IMR-90 (cell line): ENCODE results near the gene FOXN3. TPM values are rescaled to one million over a fixed set of nuclear protein-coding genes. Genes with fewer than 3 reads are reported as not detected.

Source experiments
- ATAC-seq: fragments of 200-7000 bp; cut with Tn5 transposase; 2 replicates; pipeline ENCODE4 v1.9.1; 2020; ENCODE audit warnings: low read depth, mild to moderate bottlenecking, moderate library complexity
- BruUV-seq: library from RNA; stranded (reverse); fragments of 400-500 nt; replicated peaks from 2 replicates; lab custom pipeline; 2021; lab: Mats Ljungman, UMichigan
- CTCF ChIA-PET: fragments of 300-600 bp; formaldehyde crosslinking; extraction: SDS; loops from one replicate; lab custom pipeline; 2021; ENCODE audit warnings: antibody characterized with exemption; lab: Yijun Ruan, JAX
- POLR2A ChIA-PET: fragments of 300-600 bp; sonication (Branson Sonifier 250); formaldehyde crosslinking; loops from one replicate; lab custom pipeline; 2022; ENCODE audit warnings: antibody characterized with exemption; ENCODE audit not compliant: unreplicated experiment; lab: Charles Lee
- DNase-seq: peaks from one replicate; pipeline ENCODE4 v3.0.0; 2013
- H2AFZ ChIP-seq: replicated peaks from 2 replicates; pipeline ENCODE3; 2013; ENCODE audit warnings: low read length, mild to moderate bottlenecking; ENCODE audit not compliant: poor library complexity
- H2AK5ac ChIP-seq: 2 replicates; pipeline ENCODE4 v1.6.1; 2013; ENCODE audit warnings: low read depth, low read length, inconsistent platforms
- H2AK9ac ChIP-seq: replicated peaks from 2 replicates; pipeline ENCODE3; 2013; ENCODE audit warnings: mild to moderate bottlenecking, low read depth, low read length, moderate library complexity; ENCODE audit not compliant: poor library complexity
- H2BK120ac ChIP-seq: 2 replicates; pipeline ENCODE4 v1.6.1; 2013; ENCODE audit warnings: low read depth, low read length, inconsistent platforms
- H2BK15ac ChIP-seq: 3 replicates; pipeline ENCODE4 v1.6.1; 2013; ENCODE audit warnings: low read depth, low read length, inconsistent platforms
- H2BK20ac ChIP-seq: 2 replicates; pipeline ENCODE4 v1.6.1; 2013; ENCODE audit warnings: low read depth, mild to moderate bottlenecking, inconsistent platforms, low read length, moderate library complexity
- H2BK5ac ChIP-seq: 2 replicates; pipeline ENCODE4 v1.6.1; 2013; ENCODE audit warnings: mild to moderate bottlenecking, low read depth, low read length, inconsistent platforms; ENCODE audit not compliant: poor library complexity, severe bottlenecking
- H3K14ac ChIP-seq: replicated peaks from 2 replicates; pipeline ENCODE4 v1.6.1; 2013; ENCODE audit warnings: low read depth, low read length, inconsistent platforms
- H3K18ac ChIP-seq: 2 replicates; pipeline ENCODE4 v1.6.1; 2013; ENCODE audit warnings: low read depth, low read length, control low read depth
- H3K23ac ChIP-seq: 2 replicates; pipeline ENCODE4 v1.6.1; 2013; ENCODE audit warnings: low read depth, low read length, inconsistent platforms
- H3K27ac ChIP-seq: 2 replicates; pipeline ENCODE4 v1.5.1; 2013; ENCODE audit warnings: mild to moderate bottlenecking, control low read depth, low read length; ENCODE audit not compliant: insufficient read depth
- H3K27me3 ChIP-seq: 2 replicates; pipeline ENCODE4 v1.6.1; 2013; ENCODE audit warnings: low read length; ENCODE audit not compliant: control insufficient read depth, insufficient read depth
- H3K36me3 ChIP-seq: 2 replicates; pipeline ENCODE4 v1.6.1; 2013; ENCODE audit warnings: low read length, mixed read lengths; ENCODE audit not compliant: control insufficient read depth, insufficient read depth
- H3K4ac ChIP-seq: 2 replicates; pipeline ENCODE4 v1.6.1; 2013; ENCODE audit warnings: low read depth, low read length, inconsistent platforms
- H3K4me1 ChIP-seq: 2 replicates; pipeline ENCODE4 v1.6.1; 2013; ENCODE audit warnings: low read length, mixed read lengths; ENCODE audit not compliant: control insufficient read depth, insufficient read depth
- H3K4me2 ChIP-seq: 2 replicates; pipeline ENCODE4 v1.6.1; 2013; ENCODE audit warnings: low read depth, mild to moderate bottlenecking, control low read depth, low read length, moderate library complexity
- H3K4me3 ChIP-seq: 2 replicates; pipeline ENCODE4 v1.5.1; 2013; ENCODE audit warnings: low read depth, mild to moderate bottlenecking, control low read depth, low read length, moderate library complexity; ENCODE audit not compliant: insufficient read depth
- H3K56ac ChIP-seq: 2 replicates; pipeline ENCODE4 v1.6.1; 2013; ENCODE audit warnings: low read length, inconsistent platforms; ENCODE audit not compliant: insufficient read depth; ENCODE audit errors: extremely low read depth
- H3K79me1 ChIP-seq, 2 experiments: 2 replicates each; pipeline ENCODE4 v1.6.1; 2013; ENCODE audit warnings: low read length in 2 of 2, inconsistent platforms in 1 of 2, low read depth in 1 of 2
- H3K9ac ChIP-seq: 2 replicates; pipeline ENCODE4 v1.6.1; 2013; ENCODE audit warnings: low read depth, low read length, control low read depth
- H3K9me1 ChIP-seq: 2 replicates; pipeline ENCODE4 v1.6.1; 2013; ENCODE audit warnings: low read length, inconsistent platforms; ENCODE audit not compliant: insufficient read depth
- H3K9me3 ChIP-seq: 2 replicates; pipeline ENCODE4 v1.6.1; 2013; ENCODE audit warnings: low read length; ENCODE audit not compliant: control insufficient read depth, insufficient read depth
- H4K20me1 ChIP-seq: 2 replicates; pipeline ENCODE4 v1.6.1; 2013; ENCODE audit warnings: low read length, inconsistent platforms; ENCODE audit not compliant: insufficient read depth
- H4K5ac ChIP-seq: 2 replicates; pipeline ENCODE4 v1.6.1; 2013; ENCODE audit warnings: mild to moderate bottlenecking, low read depth, low read length, control low read depth
- H4K8ac ChIP-seq, 2 experiments: 2 replicates each; pipeline ENCODE4 v1.6.1; 2013; ENCODE audit warnings: low read depth in 2 of 2, low read length in 2 of 2, control low read depth in 1 of 2, inconsistent platforms in 1 of 2
- H4K91ac ChIP-seq: 2 replicates; pipeline ENCODE4 v1.6.1; 2013; ENCODE audit warnings: low read depth, low read length, inconsistent platforms; ENCODE audit not compliant: insufficient read depth
- CEBPB ChIP-seq: IDR thresholded peaks from 2 replicates; pipeline ENCODE4 v1.6.1; 2012; ENCODE audit warnings: low read depth, low read length, improper control_type of control experiment
- USF2 ChIP-seq: fragments of 150-350 bp; IDR thresholded peaks from 2 replicates; pipeline ENCODE4 v1.6.1; 2017; ENCODE audit warnings: mild to moderate bottlenecking, antibody characterized with exemption, low read length, low read depth
- WGBS, 2 experiments: methylation state at CpG; one replicate each; pipeline versions ENCODE4 v1.1.5 to v1.1.7; 2013; ENCODE audit warnings: missing lambda C conversion rate in 2 of 2; ENCODE audit not compliant: insufficient read length in 1 of 2; ENCODE audit errors: extremely low coverage in 2 of 2; 5-methylcytosine and 5-hydroxymethylcytosine counted together
- dilution Hi-C: fragments of 300-500 bp; cut with HindIII; formaldehyde crosslinking; loops from one replicate; pipeline ENCODE4 v1.14.3; 2018; ENCODE audit warnings: low sequenced_read_pairs; ENCODE audit not compliant: unreplicated experiment
- in situ Hi-C: fragments of 300-500 bp; cut with MboI; formaldehyde crosslinking; loops from 3 replicates; pipeline ENCODE4 v1.14.3; 2019; ENCODE audit warnings: low sequenced_read_pairs, inconsistent platforms, mixed read lengths
- intact Hi-C: fragments of 100-400 bp; cut with micrococcal nuclease; formaldehyde crosslinking; loops from 2 replicates; pipeline ENCODE4 v1.10.0; 2022
- polyA plus RNA-seq, 3 experiments: library from polyadenylated mRNA; depleted of rRNA; stranded (reverse); fragments of >200 nt; gene quantifications; 2 replicates each; pipeline ENCODE4 v1.2.3, GENCODE V29; 2012; ENCODE audit warnings: low replicate concordance in 1 of 3
- total RNA-seq: library from RNA; depleted of rRNA; stranded (reverse); fragments of >200 nt; gene quantifications from 2 replicates; pipeline ENCODE4 v1.2.3, GENCODE V29; 2012

The FOXN3 gene
- total and polyA plus RNA-seq, 2 of the 4 experiments (the other 2 are of a cell fraction), result 22.6 to 33.7 TPM

DNA sequence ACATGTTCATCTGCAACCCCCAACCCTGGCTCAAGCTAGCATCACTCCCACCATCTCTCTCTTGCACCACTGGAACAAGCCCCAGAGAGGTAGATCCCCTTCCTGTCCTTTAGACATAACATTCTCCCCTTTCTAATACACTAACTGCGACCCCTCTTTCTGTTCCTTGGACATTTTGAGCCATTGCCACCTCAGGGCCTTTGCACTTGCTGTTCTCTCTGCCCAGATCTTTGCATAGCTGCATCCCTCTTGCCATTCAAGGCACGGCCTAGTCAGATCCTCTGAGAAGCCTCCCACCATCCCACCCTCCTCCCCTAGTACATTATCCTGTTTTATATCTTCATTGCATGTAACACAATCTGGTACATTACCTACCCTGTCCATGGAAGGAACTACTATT, 16.5 kb downstream of the FOXN3 start:
- TF ChIP-seq CEBPB (no peak), USF2 (no peak)
- ChIA-PET POLR2A (no interaction called here), CTCF (no interaction called here)
- peaks cover 6% of the 10 kb centered on the region for H3K4me1 ChIP-seq
- H3K4ac ChIP-seq, result no peak overlapping the region
- H3K18ac ChIP-seq, result no peak overlapping the region
- H3K36me3 ChIP-seq, result peaks cover 12% of the 10 kb centered on the region
- H2BK15ac ChIP-seq, result no peak overlapping the region
- peaks cover 41 to 90% of the 10 kb centered on the region in 2 experiments for H3K79me1 ChIP-seq
- H3K56ac ChIP-seq, result no peak overlapping the region
- intact Hi-C loops (no loop called here), dilution Hi-C loops (no loop called here), in situ Hi-C loops (no loop called here)
- H3K4me2 ChIP-seq, result no peak overlapping the region
- no peak for ATAC-seq
- no TSS peak for BruUV-seq
- H2BK20ac ChIP-seq, result no peak overlapping the region
- no peak overlapping the region for H3K4me3 ChIP-seq
- H2AFZ ChIP-seq, result no peak overlapping the region
- no peak for DNase-seq
- no peak overlapping the region for H3K23ac ChIP-seq
- peaks cover 18% of the 10 kb centered on the region for H3K9me1 ChIP-seq
- H3K9ac ChIP-seq, result no peak overlapping the region
- no peak overlapping the region for H4K91ac ChIP-seq
- no peak overlapping the region for H4K5ac ChIP-seq
- no peaks in the 10 kb centered on the region for H3K9me3 ChIP-seq
- no peak overlapping the region for H3K27ac ChIP-seq
- H2BK5ac ChIP-seq, result no peak overlapping the region
- no peak overlapping the region for H2BK120ac ChIP-seq
- no peaks in the 10 kb centered on the region for H3K27me3 ChIP-seq
- no peak overlapping the region for H2AK9ac ChIP-seq
- no peak overlapping the region for H3K14ac ChIP-seq
- H2AK5ac ChIP-seq, result no peak overlapping the region
- 90% methylated on average over 1 of the region's 2 CpGs; no CpG with 5 or more reads in 1 of the 2 experiments for WGBS, 2 experiments
- no peak overlapping the region for H4K8ac ChIP-seq
- H4K20me1 ChIP-seq, result peaks cover 79% of the 10 kb centered on the region
